Measurements from ENCODE around the gene IFIT3. TPM values are rescaled to one million over a fixed set of nuclear protein-coding genes. Genes with fewer than 3 reads are reported as not detected.

Gene IFIT3
- total RNA-seq, 1 experiment from 2014 or later = 0.55 TPM

GRCh38 chr10:89339875-89340274, 12.1 kb downstream of the IFIT3 start:
- H3K4me3 Mint-ChIP-seq = no peak overlapping the region
- no peak overlapping the region for H2BK20ac ChIP-seq (ENCODE audit: low read depth, low read length, poor library complexity, severe bottlenecking)
- no peak overlapping the region for H2AK5ac ChIP-seq (ENCODE audit: insufficient read length, low read length)
- no peak overlapping the region for H2AFZ ChIP-seq (ENCODE audit: low read length)
- H3K56ac ChIP-seq (ENCODE audit: insufficient read length, low read depth, low read length) = no peak overlapping the region
- no peak overlapping the region for H4K8ac ChIP-seq (replicated peaks; ENCODE audit: insufficient read length, low read depth, low read length)
- no peak overlapping the region for H3K14ac ChIP-seq (ENCODE audit: insufficient read depth, low read length)
- peak overlapping the region in 1 of 3 experiments; percentile 95; a peak in 4 of 7 replicates for H3K27ac Mint-ChIP-seq
- no peak overlapping the region for H3K9ac ChIP-seq (ENCODE audit: extremely low read depth, insufficient read length, low read length)
- H2BK120ac ChIP-seq (ENCODE audit: low read depth, low read length, poor library complexity, severe bottlenecking) = no peak overlapping the region
- H3K4ac ChIP-seq (ENCODE audit: low read depth, low read length) = no peak overlapping the region
- peaks cover 4% of the 10 kb centered on the region; the same call in 1 of the 2 replicates for H3K4me1 ChIP-seq (ENCODE audit: insufficient read depth, low read length)
- H2BK5ac ChIP-seq (ENCODE audit: insufficient read length, low read length) = no peak overlapping the region
- H3K27ac ChIP-seq (ENCODE audit: insufficient read length, low read depth, low read length) = no peak overlapping the region
- H2BK15ac ChIP-seq (ENCODE audit: low read depth, low read length) = no peak overlapping the region
- H3K23ac ChIP-seq (ENCODE audit: insufficient read length, low read depth, low read length) = no peak overlapping the region
- no peaks in the 10 kb centered on the region for H3K27me3 ChIP-seq (ENCODE audit: insufficient read depth, low read length)
- H3K23me2 ChIP-seq (ENCODE audit: insufficient read length, low read depth, low read length, poor library complexity, severe bottlenecking) = no peaks in the 10 kb centered on the region
- no peaks in the 10 kb centered on the region for H3K27me3 Mint-ChIP-seq (ENCODE audit: low read depth)
- no peaks in the 10 kb centered on the region for H3K36me3 Mint-ChIP-seq (ENCODE audit: insufficient read depth in 1 of 3, low read depth in 3 of 3)
- H4K20me1 ChIP-seq (ENCODE audit: control insufficient read depth, insufficient read depth, insufficient read length) = no peaks in the 10 kb centered on the region
- H3K4me2 ChIP-seq (ENCODE audit: insufficient read depth, insufficient read length, low read length) = no peak overlapping the region
- H2BK12ac ChIP-seq (ENCODE audit: insufficient read length, low read depth, low read length) = no peak overlapping the region
- no peak overlapping the region for H3K18ac ChIP-seq (ENCODE audit: insufficient read length, low read depth, low read length)
- H3K79me2 ChIP-seq (ENCODE audit: insufficient read depth, low read length) = no peaks in the 10 kb centered on the region
- H3K9me3 ChIP-seq (ENCODE audit: control insufficient read depth, low read depth, low read length) = no peaks in the 10 kb centered on the region
- peaks cover 21 to 23% of the 10 kb centered on the region in 2 experiments for H3K4me1 Mint-ChIP-seq
- H3T11ph ChIP-seq (ENCODE audit: low read length) = no peak overlapping the region
- H4K5ac ChIP-seq (ENCODE audit: insufficient read length, low read depth, low read length) = no peak overlapping the region
- no CpG with 5 or more reads among the region's 4 CpGs for WGBS (ENCODE audit: extremely low coverage, insufficient read length, low lambda C conversion rate)
- no peak for DNase-seq
- TF ChIP-seq CTCF (conservative IDR thresholded peaks at IDR 0.05) = no peak
- no peak overlapping the region for H4K91ac ChIP-seq (ENCODE audit: insufficient read length, low read depth, low read length)
- H3K9me3 Mint-ChIP-seq = no peaks in the 10 kb centered on the region
- no peaks in the 10 kb centered on the region for H3K79me1 ChIP-seq (ENCODE audit: insufficient read depth, low read depth, low read length, poor library complexity, severe bottlenecking)

All from H9 (cell line).